GM18873 (cell line): ENCODE results near the gene TMPRSS5.
"Not testable (repeated sequence)": the region's sequence is repeated elsewhere in the genome, so short reads cannot be mapped to it uniquely, and the experiment has no call there.

Source experiments
- ATAC-seq: cut with Tn5 transposase; IDR thresholded peaks from one replicate; pipeline ENCODE4 v1.9.1; 2021; ENCODE audit warnings: mild to moderate bottlenecking, moderate library complexity, moderate number of reproducible peaks; ENCODE audit not compliant: unreplicated experiment, low FRiP score

Gene TMPRSS5

DNA sequence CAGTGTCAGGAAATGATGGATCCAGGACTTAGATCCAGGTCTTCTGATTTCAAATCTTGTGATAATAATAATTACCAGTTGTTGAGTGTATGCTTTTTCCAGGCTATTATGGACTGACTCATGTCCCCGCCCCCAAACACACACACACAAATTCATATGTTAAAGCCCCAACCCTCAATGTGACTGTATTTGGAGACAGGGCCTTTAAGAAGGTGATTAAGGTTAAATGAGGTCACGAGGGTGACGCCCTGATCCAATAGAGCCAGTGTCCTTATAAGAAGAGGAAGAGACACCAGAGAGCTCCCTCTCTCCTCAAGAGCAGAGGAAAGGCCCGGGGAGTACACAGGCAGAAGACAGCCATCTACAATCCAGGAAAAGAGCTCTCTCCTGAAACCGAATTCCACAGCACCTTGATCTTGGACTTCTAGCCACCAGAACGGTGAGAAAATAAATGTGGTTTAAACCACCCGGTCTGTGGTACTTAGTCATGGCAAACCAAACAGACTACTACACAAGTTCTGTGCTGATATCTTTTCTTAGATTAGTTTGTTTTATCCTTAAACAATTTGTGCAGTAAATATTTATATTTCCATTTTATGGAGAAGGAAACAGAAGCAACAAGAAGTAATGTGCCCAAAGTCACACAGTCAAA, 8.2 kb downstream of the TMPRSS5 start:
- ATAC-seq, result no peak

DNA sequence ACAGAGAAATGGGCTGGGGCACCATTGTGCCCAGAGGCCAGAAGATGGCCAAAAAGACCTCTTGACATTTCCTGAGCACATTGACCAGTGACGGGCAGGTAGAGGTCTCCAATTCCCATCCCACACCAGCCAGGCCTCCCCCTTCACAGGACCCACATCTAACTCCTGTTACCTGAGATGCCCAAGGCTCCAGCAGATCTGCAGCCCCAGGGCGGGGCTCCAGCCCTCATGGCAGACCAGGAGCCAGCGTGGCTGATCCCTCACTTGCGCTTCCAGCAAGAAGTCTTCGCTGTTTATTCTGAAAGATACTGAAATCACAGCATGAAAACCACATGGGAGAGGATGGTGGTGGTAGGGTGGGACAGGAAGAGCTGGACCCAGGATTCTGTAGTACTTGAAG, 9.0 kb downstream of the TMPRSS5 start:
- ATAC-seq, result no peak

DNA sequence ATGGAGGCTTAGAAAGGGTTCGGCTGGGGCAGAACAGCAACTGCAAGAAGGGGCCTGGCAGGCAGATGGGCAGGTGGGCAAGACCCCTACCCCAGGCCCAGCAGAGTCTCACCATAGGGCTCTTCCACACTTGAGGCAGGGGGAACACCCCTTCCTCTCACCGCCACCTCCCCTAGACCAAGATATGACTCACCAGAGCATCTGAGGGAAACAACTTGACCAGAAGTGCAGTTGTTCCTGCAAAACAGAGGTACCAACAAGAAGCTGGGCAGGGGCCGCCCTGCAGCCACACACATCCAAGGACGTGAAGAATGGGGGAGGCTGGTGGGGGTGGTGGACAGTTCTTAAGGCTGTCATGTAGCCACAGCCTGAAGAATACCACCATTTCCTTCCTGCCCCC, 10.9 kb downstream of the TMPRSS5 start:
- ATAC-seq, result no peak

DNA sequence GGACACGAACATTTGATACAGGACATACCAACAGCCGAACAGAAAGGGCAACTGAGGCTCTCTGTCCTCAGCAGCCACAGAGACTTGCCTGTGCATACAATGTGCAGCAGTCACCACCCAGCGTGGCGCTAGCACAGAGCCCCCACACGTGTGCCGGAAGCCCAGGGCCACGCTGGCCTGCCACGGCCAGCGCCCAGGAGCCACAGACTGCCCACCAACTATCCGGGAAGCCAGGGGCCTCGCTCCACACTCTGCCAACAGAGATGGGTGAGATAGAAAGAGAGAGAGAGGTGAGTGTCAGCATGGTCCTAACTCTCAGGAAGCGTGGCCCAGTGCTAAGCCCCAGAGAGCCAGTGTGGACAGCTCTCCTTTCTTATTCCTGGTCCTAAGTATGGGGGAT, 11.7 kb downstream of the TMPRSS5 start:
- ATAC-seq, result no peak

DNA sequence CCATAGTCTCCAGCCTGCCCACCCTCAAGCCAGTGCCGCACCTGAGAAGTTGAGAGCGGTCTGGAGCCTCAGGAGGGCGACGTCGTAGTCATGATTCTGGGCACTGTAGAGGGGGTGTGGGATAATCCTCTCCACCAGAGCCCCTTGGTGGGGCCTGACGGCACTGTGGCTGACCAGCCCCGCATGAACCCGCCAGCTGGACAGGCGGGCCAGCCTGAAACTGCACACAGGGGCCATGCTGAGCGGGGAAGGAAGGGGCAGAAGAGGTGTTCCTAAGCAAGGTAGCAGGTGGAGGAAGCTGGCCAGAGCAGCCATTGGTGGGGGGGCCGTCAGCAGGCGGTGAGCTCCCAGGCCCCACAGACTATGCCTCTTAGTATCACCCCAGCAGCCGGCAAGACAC, 13.1 kb downstream of the TMPRSS5 start:
- no peak for ATAC-seq

DNA sequence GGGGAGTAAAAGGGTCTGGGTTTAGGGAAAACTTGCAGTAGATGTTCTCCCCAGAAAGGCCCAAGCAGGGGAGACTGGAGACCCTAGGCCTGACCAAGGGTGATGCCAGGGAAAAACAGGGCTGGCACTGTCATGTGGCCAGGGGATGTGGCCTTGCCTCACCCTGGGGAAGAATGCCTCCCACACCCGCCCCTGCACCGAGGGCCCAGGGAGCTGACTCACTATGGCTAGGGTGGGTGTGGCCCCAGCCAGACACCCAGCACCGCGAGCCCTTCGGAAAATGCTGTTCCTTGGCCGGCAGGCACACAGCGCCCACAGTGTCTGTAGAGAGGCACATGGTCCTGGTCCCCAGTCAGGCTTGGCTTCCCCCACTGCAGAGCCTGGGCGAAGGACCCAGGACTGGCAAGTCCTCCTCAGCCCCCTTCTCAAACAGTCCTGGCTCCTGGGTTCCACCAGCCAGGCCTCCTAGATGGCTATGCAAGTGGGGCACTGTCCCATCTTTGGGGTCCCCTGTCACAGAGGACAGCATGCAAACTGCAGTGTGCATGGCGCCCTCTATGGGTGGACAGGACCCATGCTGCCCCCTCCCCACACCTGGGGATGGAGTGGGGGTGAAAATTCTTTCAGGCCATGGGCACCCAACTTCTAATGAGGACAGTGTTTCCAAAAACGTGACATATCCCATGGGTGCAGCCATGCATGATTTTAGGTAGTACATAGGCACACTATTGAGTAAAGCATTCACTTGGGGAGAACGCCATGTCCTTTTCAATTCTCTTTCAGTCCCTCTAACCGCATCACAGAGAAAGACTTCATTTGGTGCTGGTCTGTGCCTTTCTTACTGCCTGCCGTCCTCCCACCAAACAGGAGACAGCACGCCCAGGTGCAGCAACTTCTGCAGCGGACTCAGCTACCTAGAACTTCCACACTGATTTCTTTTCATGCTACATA, 15.2 kb downstream of the TMPRSS5 start:
- no peak for ATAC-seq

DNA sequence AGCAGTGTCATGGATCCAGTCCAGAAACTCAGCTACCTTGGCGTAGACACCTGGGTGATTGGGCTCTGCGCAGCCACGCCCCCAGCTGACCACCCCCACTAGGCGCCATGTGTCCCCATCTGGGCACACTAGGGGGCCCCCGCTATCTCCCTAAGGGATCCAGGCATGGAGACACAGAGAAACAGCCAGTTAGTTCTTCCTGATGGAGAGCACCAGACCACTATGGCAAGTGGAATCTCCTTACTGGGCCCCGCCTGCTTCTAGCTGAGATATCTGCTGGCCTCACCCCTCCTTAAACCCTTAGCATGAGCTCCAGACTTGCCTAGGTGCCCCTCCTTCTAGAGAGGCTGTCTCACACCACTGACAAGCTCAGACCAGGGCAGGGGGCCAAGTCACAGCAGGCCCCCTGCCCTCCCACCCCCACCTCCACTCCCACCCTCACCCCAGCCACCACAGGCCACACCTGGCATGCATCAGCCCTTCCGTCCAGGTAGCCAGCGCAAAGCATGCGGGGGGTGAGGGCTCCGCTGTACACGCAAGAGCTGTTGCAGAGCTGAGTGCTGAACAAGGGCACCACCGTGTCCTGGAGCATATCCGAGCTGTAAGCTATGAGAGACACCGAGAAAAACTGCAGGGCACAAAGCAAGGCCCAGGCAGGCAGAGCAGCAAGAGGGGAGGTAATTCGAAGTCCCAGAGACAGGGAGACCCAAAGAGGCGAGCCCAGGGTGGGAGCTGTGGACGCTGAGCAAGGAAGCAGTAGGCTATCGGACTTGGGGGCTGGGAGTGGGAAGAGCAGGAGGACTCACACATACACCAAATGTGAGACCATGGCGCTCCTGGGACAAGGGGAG, 16.1 kb downstream of the TMPRSS5 start:
- no peak for ATAC-seq

DNA sequence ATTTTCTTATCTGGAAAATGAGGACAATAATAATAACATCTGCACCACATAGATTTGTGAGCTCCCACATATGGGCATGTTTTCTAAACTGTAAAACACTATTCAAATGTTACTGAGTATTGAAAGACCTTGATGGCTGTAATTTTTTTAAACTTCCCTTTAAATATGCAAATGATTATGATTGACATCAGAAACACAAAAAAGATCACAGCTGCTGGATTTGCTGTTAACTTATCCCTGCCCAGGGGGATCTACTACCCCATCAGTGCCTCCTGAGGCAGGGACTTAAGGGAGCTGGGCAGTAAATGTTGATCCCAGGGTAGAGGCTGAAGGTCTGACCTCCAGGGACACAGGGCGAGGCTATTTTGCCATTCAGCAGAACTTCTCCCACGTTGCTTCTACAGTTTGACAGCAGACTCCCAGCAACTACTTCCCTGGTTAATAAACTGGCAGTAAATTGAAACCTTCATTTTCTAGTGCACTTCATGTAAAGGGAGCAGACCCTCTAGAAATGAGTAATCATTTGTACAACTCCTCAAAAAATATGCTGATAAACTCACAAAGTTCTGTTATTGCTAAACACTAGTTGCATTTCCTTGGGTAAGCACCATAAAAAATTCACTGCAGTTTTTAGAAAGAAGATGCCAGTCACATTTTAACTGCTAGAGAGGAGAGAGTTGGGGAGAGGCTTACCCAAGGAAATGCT, 20.3 kb downstream of the TMPRSS5 start:
- ATAC-seq, result peak; percentile 61

DNA sequence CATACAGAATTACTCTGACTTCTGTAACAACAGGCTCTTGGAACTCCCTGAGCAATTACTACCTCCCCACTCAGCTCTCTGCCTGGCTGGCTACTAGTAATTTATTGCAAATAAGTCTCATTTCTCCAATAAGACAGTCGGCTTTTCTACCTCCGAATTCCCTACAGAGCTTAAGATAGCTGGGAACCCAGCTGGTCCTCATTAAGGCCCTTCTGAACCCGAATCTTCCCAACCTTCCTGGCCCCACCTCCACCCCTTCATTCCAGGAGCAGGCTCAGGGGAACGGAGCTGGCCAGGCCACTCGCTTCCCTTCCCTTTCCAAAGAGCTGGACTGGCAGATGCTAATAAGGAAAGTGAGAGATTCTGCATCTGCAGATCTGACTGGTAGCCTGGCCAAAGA, 21.6 kb downstream of the TMPRSS5 start:
- ATAC-seq, result no peak

DNA sequence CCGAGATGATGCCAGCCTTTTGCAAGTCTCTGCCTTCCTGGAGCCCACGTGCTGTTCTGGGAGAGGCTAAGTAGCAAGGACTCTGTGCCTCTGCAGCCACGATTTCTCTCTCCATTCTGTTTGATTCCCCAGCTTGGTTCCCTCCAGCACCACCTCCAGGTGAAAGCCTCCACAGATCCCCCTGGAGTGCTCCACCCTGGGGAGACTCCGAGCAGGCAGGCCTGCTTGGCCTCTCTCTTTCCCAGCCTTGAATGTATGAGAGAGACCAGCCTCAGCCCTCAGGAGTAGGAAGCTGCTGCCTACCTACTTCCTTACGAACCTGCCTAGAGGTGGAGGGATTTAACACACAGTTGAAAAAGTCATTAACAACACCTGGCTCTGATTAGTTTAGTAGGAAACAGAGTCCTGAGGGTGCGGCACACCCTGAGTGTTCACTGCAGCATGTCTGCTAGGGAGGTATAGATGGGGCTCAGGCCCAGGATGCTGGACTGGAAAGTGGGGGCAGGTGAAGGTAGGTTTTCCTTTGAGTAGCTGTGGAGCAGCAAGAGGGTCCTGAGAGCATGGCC, 22.5 kb downstream of the TMPRSS5 start:
- no peak for ATAC-seq

DNA sequence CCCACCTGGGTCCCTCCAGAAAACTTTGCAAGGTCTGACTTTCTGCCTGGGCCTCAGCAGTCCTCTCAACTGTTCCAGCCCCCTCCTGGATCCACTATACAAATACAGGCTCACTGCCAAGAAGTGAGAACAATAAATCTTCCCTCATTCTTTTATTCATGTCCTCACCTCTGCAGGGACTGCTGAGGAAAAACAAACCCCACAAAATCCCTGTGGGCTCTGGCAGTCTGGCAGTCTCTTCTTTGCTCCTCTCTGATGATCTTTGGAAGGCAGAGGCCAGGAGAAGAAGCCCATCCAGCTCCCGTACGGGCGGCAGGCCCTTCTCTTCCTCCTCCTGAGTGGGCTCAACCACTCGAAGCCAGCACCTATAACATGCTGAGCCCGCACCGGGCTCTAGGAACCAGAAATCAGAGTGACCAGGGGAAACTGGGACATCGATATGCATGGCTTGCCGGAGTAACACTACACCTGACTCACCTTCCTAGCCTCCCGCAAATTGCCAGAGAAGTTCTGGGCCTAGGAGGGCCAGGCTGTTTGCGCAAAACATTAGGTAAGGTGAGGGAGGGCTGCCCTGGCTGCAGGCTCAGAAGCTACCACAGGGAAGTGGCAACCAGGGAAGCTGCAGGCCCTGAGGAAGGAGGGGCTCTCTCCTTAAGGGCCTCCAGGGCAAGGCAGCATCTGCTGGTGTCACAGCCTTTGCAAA, 24.2 kb downstream of the TMPRSS5 start:
- no peak for ATAC-seq

DNA sequence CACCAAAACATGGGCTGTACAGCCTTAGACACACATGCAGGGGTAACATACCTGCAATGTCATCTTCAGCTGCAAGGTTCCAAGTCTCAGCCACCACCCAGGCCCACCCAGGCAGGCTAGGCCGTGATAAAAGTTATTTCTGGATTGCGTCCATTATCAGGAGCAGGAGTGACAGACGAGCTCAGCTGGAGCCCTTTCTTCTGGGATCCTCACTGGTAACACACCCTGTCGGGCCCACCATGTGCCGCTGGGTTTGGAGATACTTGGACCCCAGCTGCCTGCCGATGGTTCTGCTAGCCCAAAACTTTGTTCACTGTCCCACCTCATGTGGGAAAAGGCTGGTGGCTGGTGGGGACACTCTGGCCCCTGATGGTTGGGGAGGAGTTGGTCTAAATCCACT, 24.8 kb downstream of the TMPRSS5 start:
- ATAC-seq, result no peak

DNA sequence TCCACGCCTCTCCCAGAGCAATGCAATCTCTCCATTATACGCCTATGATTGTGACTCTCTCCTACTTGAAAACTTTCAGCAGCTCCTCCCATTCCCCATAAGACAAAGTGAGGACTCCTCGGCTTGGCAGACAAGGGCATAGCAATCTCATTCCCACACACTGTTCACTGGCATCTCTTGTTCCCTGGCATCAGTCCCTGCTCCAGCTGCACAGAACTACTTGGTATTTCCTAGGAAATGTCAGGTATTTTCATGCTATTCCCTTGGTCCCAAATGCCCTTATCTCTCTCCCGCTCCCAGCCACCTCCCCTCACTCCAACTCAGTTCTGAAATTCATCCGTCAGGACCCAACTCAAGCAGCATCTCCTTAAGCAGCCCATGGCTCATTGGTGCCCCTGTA, 28.4 kb downstream of the TMPRSS5 start:
- no peak for ATAC-seq

DNA sequence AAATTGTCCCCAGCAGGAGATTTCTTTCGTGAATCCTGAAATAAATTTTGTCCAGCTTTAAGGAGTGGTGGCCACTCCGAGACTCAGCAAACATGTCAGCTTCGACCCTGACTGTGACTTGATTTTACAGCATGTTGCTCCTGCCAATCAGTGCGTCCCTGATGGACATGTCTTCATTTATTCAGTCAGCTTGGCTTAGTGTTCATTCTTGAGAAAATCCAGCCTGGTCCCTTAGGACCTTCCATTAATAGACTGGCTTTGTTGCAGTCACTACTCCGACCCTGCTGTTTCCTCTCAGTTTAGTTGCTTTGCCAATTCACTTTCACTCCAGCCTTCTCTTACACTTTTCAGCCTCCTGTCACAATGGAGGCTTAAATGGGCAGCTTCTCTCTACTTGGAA, 30.5 kb downstream of the TMPRSS5 start:
- no peak for ATAC-seq

DNA sequence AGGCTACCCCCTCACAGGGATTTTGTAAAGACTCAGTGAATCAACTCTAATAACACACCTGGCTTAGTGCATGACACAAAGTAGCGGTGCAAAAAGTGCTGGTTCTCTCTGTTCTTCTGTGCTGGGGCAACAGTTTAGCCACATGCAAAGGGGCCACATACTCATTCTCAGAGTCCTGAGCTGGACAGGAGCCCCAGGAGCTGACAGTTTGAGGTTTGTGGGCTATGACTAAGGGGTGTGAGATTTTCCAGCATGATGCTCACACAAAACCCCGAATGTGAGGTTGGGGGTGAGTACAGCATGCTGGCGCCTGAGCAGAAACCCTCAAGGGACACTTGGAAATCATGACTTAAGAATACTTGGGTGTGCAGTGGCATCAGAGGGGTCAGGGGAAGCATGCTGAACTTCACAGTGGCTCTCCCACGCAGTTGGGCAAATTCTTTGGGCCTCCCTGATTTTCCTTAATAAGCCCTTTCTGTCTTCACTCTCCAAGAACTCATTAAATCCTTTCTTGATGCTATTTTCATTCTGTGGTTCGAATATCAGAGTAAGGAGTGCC, 31.0 kb downstream of the TMPRSS5 start:
- peak; percentile 84 for ATAC-seq

DNA sequence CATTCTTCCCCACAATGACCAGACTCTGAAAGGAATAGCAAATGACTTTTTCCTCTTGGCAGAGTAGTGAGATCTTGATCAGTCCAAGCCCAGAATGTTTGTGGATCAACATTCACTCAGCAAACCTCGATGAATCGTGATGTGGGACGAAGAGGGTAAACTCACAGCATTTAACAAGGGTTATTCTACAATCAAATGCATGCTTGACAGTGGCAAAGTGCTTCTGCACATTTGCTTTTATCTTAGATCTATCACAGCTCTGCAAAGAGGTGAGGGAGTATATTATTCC, 31.8 kb downstream of the TMPRSS5 start:
- no peak for ATAC-seq

DNA sequence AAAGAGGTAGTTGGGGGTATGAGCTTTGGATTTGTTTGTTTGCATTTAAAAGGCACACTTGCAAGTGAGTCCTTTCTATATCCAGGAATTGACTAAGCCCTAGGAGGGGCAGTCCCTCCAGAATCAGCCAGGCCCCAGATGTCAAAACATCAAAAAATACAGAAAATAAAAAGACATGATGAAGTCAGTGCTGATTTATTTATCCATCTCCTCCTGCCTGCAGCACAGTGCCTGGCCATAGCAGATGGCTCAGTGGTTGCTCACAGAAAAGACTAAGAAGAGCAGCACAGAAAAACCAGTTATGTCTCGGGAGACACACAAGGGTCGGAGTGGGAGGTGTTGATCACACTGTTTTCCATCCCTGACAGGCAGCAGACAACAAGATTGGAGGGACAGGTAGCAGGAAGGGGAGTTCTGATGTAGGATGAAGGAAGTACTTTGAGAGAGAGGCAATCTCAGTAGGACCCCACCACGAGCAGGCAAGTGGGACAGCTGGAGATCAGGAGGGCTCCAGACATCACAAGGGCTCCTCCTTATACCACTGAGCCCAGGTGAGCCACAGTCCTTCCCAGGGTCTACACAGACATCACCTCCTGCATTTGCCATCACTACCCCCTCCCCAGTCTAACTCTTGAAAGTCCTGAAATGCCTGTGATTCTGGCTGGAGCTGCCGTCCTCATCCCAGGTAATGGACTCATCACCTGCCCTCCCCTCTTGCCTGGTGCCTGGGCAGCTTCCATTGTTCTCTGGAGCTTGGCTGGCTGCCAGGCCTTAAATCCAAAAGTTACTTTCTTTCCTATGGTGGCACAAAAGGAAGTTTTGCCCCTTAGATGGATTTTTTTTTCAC, 32.3 kb downstream of the TMPRSS5 start:
- no peak for ATAC-seq

DNA sequence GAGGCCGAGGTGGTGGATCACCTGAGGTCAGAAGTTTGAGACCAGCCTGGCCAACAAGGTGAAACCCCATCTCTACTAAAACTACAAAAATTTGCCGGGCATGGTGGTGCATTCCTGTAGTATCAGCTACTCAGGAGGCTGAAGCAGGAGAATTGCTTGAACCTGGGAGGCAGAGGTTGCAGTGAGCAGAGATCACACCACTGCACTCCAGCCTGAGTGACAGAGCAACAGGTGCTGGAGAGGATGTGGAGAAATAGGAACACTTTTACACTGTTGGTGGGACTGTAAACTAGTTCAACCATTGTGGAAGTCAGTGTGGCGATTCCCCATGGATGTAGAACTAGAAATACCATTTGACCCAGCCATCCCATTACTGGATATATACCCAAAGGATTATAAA, 34.2 kb downstream of the TMPRSS5 start:
- ATAC-seq, result not testable (repeated sequence)

DNA sequence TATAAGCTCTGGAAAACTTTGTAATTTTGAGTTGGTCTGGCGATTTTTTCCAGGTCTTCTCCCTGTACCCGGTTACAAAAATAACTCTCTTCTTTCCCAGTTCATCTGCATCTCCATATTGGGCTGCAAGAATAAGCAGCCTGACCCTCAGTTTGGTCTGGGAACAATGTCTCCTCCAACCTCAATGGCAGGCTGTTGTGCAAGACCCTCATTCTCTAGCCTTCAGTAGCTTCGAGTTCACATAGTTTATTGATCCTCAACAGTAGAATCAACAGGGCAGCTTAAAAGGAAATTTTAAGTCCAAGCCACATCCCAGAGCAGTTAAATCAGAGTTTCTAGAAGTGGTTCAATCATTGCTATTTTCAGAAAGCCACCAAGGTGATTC, 35.3 kb downstream of the TMPRSS5 start:
- no peak for ATAC-seq
